ENCODE measurements around the gene CLEC4F. TPM values are rescaled to one million over a fixed set of nuclear protein-coding genes. Genes with fewer than 3 reads are reported as not detected.

Gene CLEC4F
- total and polyA plus RNA-seq, 2 experiments from 2014 or later, result not detected

DNA sequence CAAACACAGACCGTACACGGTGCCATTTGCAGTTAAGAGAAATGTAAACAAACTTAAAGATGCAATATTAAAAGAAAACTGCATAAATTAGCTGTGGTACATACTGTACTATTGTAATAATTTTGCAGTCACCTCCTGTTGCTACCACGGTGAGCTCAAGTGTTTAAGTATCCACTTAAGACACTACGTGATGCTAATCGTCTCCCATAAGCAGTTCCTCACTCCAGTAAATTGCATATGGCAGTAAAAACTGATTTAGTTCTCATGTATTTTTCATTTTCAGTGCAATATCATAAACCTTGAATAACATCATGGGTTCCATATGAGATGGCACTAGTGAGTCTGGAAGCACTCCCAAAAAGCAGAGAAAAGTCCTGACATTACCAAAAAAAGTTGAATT is 14.4 kb downstream of the CLEC4F start (continued):
- TF ChIP-seq ZNF462 (CRISPR knock-in tag; IDR thresholded peaks at IDR 0.05), result no peak

DNA sequence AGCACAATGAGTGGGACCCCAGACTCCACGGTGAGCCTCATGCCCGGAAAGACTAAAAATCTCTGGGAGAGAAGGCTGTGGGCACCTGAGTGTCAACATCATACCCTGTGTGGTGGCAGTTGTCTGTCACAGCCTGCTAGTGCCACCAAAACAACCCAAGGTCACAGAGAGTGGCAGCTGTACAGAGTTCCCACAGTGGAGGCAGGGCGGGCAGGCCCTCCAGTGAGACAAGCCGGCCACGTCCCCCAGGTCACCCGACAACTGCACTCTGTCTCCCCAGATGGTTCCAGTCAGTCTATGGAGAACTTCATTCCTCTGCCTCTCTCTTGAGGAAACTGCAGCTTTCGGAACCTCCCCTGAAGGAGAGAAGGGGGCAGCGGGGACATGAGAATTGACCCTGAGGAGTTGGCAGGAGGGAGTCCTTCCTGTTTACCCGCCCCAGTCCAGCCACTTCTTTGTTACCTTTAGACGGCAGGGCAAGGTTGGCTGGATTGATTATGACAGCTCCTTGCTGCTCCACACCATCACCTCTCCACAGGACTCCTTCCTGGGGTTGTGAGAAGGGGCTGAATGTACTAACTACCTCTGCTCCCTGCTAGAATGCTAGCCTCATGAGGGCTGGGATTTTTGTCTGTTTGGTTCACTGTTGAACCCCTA is 18.7 kb downstream of the CLEC4F start:
- H3K27ac ChIP-seq (ENCODE audit: low read depth), result no peak overlapping the region
- TF ChIP-seq ZNF114 (CRISPR knock-in tag; IDR thresholded peaks at IDR 0.05) (no peak), JUNB (IDR thresholded peaks at IDR 0.05; ENCODE audit: unreplicated experiment) (no peak), CTCF (conservative IDR thresholded peaks at IDR 0.05; ENCODE audit: low read depth in 2 of 2) (no peak), EZH2 (IDR thresholded peaks at IDR 0.05; ENCODE audit: low read depth, unreplicated experiment) (no peak), CREB1 (CRISPR knock-in tag; IDR thresholded peaks at IDR 0.05; ENCODE audit: low read depth) (no peak)
- TF ChIP-seq, protein P1, sequence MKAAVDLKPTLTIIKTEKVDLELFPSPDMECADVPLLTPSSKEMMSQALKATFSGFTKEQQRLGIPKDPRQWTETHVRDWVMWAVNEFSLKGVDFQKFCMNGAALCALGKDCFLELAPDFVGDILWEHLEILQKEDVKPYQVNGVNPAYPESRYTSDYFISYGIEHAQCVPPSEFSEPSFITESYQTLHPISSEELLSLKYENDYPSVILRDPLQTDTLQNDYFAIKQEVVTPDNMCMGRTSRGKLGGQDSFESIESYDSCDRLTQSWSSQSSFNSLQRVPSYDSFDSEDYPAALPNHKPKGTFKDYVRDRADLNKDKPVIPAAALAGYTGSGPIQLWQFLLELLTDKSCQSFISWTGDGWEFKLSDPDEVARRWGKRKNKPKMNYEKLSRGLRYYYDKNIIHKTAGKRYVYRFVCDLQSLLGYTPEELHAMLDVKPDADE (IDR thresholded peaks at IDR 0.05), result no peak
- TF ChIP-seq, protein P2, sequence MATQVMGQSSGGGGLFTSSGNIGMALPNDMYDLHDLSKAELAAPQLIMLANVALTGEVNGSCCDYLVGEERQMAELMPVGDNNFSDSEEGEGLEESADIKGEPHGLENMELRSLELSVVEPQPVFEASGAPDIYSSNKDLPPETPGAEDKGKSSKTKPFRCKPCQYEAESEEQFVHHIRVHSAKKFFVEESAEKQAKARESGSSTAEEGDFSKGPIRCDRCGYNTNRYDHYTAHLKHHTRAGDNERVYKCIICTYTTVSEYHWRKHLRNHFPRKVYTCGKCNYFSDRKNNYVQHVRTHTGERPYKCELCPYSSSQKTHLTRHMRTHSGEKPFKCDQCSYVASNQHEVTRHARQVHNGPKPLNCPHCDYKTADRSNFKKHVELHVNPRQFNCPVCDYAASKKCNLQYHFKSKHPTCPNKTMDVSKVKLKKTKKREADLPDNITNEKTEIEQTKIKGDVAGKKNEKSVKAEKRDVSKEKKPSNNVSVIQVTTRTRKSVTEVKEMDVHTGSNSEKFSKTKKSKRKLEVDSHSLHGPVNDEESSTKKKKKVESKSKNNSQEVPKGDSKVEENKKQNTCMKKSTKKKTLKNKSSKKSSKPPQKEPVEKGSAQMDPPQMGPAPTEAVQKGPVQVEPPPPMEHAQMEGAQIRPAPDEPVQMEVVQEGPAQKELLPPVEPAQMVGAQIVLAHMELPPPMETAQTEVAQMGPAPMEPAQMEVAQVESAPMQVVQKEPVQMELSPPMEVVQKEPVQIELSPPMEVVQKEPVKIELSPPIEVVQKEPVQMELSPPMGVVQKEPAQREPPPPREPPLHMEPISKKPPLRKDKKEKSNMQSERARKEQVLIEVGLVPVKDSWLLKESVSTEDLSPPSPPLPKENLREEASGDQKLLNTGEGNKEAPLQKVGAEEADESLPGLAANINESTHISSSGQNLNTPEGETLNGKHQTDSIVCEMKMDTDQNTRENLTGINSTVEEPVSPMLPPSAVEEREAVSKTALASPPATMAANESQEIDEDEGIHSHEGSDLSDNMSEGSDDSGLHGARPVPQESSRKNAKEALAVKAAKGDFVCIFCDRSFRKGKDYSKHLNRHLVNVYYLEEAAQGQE (IDR thresholded peaks at IDR 0.05; ENCODE audit: unreplicated experiment), result no peak
- no peak overlapping the region for H3K4me3 Mint-ChIP-seq
- no peaks in the 10 kb centered on the region for H3K79me2 ChIP-seq (replicated peaks; ENCODE audit: insufficient read depth)
- H2AFZ ChIP-seq, result no peak overlapping the region
- H3K4me3 ChIP-seq, result no peak overlapping the region
- no peaks in the 10 kb centered on the region for H3K4me1 ChIP-seq (ENCODE audit: insufficient read depth)
- H3K27ac Mint-ChIP-seq, result no peak overlapping the region
- peaks cover 2% of the 10 kb centered on the region; the same call in 1 of the 3 replicates for H3K4me1 Mint-ChIP-seq
- H3K4me2 ChIP-seq, result no peak overlapping the region
- no peaks in the 10 kb centered on the region for H3K36me3 ChIP-seq (ENCODE audit: insufficient read depth)
- ATAC-seq (no peak), DNase-seq (ENCODE audit: low spot score) (no peak)
- H3K36me3 Mint-ChIP-seq (ENCODE audit: low read depth), result peaks cover 7% of the 10 kb centered on the region
- no peaks in the 10 kb centered on the region for H3F3A ChIP-seq (replicated peaks; ENCODE audit: low read depth)
- H3K27me3 Mint-ChIP-seq (ENCODE audit: insufficient read depth, low read depth, poor library complexity), result peaks cover 15% of the 10 kb centered on the region
- H4K20me1 ChIP-seq (replicated peaks; ENCODE audit: insufficient read depth), result no peaks in the 10 kb centered on the region
- H3K27me3 ChIP-seq (ENCODE audit: insufficient read depth), result peaks cover 17% of the 10 kb centered on the region; the same call in 1 of the 2 replicates
- H3K9me2 ChIP-seq (ENCODE audit: insufficient read depth), result no peaks in the 10 kb centered on the region
- peaks cover 19% of the 10 kb centered on the region for H3K9me3 Mint-ChIP-seq
